ENCODE data around the gene MEIOSIN.

GRCh38 chr19:45717983-45718650 lies 15.1 kb upstream of the MEIOSIN start:
- TF ChIP-seq CTCF (IDR thresholded peaks at IDR 0.05) (no peak), POLR2A (IDR thresholded peaks at IDR 0.05) (no peak)

Data from uterus (tissue), 2 donors.